ENCODE data around the gene OVCH1. TPM values are rescaled to one million over a fixed set of nuclear protein-coding genes. Genes with fewer than 3 reads are reported as not detected.

The OVCH1 gene
- total RNA-seq, 1 experiment from 2014 or later = not detected

- no peaks in the 10 kb centered on the region for H3K79me2 ChIP-seq (ENCODE audit: insufficient read depth, low read length)
- H2AFZ ChIP-seq (ENCODE audit: low read depth, low read length, poor library complexity, severe bottlenecking) = no peak overlapping the region
- intact Hi-C loops (cut with micrococcal nuclease) = no loop called here
- H3K9me3 ChIP-seq (ENCODE audit: control insufficient read depth in 1 of 2, insufficient read depth in 1 of 2, low read depth in 1 of 2, low read length in 2 of 2) = no peaks in the 10 kb centered on the region
- H3K4me1 ChIP-seq (ENCODE audit: control insufficient read depth in 1 of 2, insufficient read depth in 2 of 2, low read length in 2 of 2) = no peaks in the 10 kb centered on the region
- no peaks in the 10 kb centered on the region for H3K36me3 ChIP-seq (ENCODE audit: control insufficient read depth in 1 of 2, insufficient read depth in 2 of 2, low read length in 2 of 2)
- no TSS peak for BruUV-seq (replicated peaks)
- H4K20me1 ChIP-seq (ENCODE audit: insufficient read depth) = no peaks in the 10 kb centered on the region
- CTCF ChIA-PET = no interaction called here
- TF ChIP-seq ELF1 (IDR thresholded peaks at IDR 0.05; ENCODE audit: borderline replicate concordance, low read depth) = no peak
- no peak for TF ChIP-seq FOSL1 (IDR thresholded peaks at IDR 0.05; ENCODE audit: low read depth)
- TF ChIP-seq MAX (IDR thresholded peaks at IDR 0.05) = no peak
- no peak for TF ChIP-seq ZBTB33 (IDR thresholded peaks at IDR 0.05; ENCODE audit: extremely low read depth, insufficient replicate concordance, low read length)
- no peak for TF ChIP-seq CEBPB (IDR thresholded peaks at IDR 0.05; ENCODE audit: low read depth)
- TF ChIP-seq EGR1 (IDR thresholded peaks at IDR 0.05; ENCODE audit: low read depth) = no peak
- no peak for TF ChIP-seq CTCF (IDR thresholded peaks at IDR 0.05 in 2 of 3, conservative IDR thresholded peaks at IDR 0.05 in 1 of 3; ENCODE audit: borderline replicate concordance in 1 of 3, insufficient read depth in 1 of 3, low read depth in 2 of 3, low read length in 2 of 3)
- no peak for TF ChIP-seq SIN3A (IDR thresholded peaks at IDR 0.05; ENCODE audit: low read depth)
- H3K4me3 ChIP-seq (replicated peaks in 1 of 2; ENCODE audit: low read depth in 1 of 2, low read length in 2 of 2) = no peak overlapping the region
- POLR2A ChIA-PET = no interaction called here
- no peak overlapping the region for H3K4me2 ChIP-seq (ENCODE audit: low read length)
- H3K9me2 ChIP-seq (ENCODE audit: insufficient read depth) = no peaks in the 10 kb centered on the region
- H3K9ac ChIP-seq (ENCODE audit: low read length) = no peak overlapping the region
- no peak for DNase-seq (ENCODE audit: low read depth, low spot score)
- no peak overlapping the region for H3K27ac ChIP-seq (ENCODE audit: low read depth, low read length)
- RAD21 ChIA-PET (ENCODE audit: low non-redundant PET in 1 of 2, low total read pairs in 2 of 2, uncharacterized antibody in 2 of 2, unreplicated experiment in 2 of 2) = no interaction called here
- ATAC-seq = no peak
- H3K27me3 ChIP-seq (ENCODE audit: insufficient read depth, low read length) = no peaks in the 10 kb centered on the region
Measured at GRCh38 chr12:29405561-29405960, 91.9 kb downstream of the OVCH1 start.

Measured in HCT116 (cell line).